Forelimb muscle (tissue), 1 donor: Measurements from ENCODE around the gene PEAR1. TPM values are rescaled to one million over a fixed set of nuclear protein-coding genes. Genes with fewer than 3 reads are reported as not detected.

Source experiments
- DNase-seq: peaks from one replicate; pipeline ENCODE4 v3.0.0-alpha.2; 2013; ENCODE audit warnings: low read depth
- polyA plus RNA-seq: library from polyadenylated mRNA; unstranded; fragments of 120-200 nt; gene quantifications from one replicate; pipeline ENCODE4 v1.2.1, GENCODE V29; 2013; ENCODE audit not compliant: insufficient read length

The PEAR1 gene
- polyA plus RNA-seq, 1 donor: 21.1 TPM

GRCh38 chr1:156899956-156900718 lies 6.6 kb downstream of the PEAR1 start:
- DNase-seq: no peak

- no peak for DNase-seq
These were observed 7.5 kb downstream of the PEAR1 start for GRCh38 chr1:156900896-156901589.

GRCh38 chr1:156901590-156901900 lies 8.0 kb downstream of the PEAR1 start:
- DNase-seq: no peak

- DNase-seq: no peak
These were observed 8.7 kb downstream of the PEAR1 start for GRCh38 chr1:156901966-156902915.

GRCh38 chr1:156903328-156904091 lies 10.0 kb downstream of the PEAR1 start:
- DNase-seq: no peak

GRCh38 chr1:156904187-156904959 lies 10.9 kb downstream of the PEAR1 start:
- no peak for DNase-seq

GRCh38 chr1:156905176-156905575 lies 11.7 kb downstream of the PEAR1 start:
- no peak for DNase-seq

- DNase-seq: no peak
These were observed 12.1 kb downstream of the PEAR1 start for GRCh38 chr1:156905651-156906050.

- no peak for DNase-seq
These were observed 12.8 kb downstream of the PEAR1 start for GRCh38 chr1:156906206-156906906.

- DNase-seq: no peak
These were observed 15.0 kb downstream of the PEAR1 start for GRCh38 chr1:156908541-156908940.

GRCh38 chr1:156908955-156909354 lies 15.4 kb downstream of the PEAR1 start:
- DNase-seq: no peak

GRCh38 chr1:156909671-156910070 lies 16.2 kb downstream of the PEAR1 start:
- no peak for DNase-seq

GRCh38 chr1:156910309-156910782 lies 16.8 kb downstream of the PEAR1 start:
- DNase-seq: no peak

GRCh38 chr1:156911577-156912298 lies 18.2 kb downstream of the PEAR1 start:
- no peak for DNase-seq

- DNase-seq: no peak
These were observed 18.8 kb downstream of the PEAR1 start for GRCh38 chr1:156912310-156912709.

GRCh38 chr1:156912861-156913808 lies 19.6 kb downstream of the PEAR1 start:
- no peak for DNase-seq

GRCh38 chr1:156913809-156914387 lies 20.4 kb downstream of the PEAR1 start:
- DNase-seq: no peak

- DNase-seq: no peak
These were observed 20.9 kb downstream of the PEAR1 start for GRCh38 chr1:156914440-156914856.
